NCI-H524 (cell line): ENCODE measurements around the gene TNFRSF9.
"Not testable (repeated sequence)": the region's sequence is repeated elsewhere in the genome, so short reads cannot be mapped to it uniquely, and the experiment has no call there.

Source experiments
- DNase-seq, 2 experiments: peaks; one replicate each; lab custom pipeline; 2025; lab: John Stamatoyannopoulos, UW

Gene TNFRSF9

DNA sequence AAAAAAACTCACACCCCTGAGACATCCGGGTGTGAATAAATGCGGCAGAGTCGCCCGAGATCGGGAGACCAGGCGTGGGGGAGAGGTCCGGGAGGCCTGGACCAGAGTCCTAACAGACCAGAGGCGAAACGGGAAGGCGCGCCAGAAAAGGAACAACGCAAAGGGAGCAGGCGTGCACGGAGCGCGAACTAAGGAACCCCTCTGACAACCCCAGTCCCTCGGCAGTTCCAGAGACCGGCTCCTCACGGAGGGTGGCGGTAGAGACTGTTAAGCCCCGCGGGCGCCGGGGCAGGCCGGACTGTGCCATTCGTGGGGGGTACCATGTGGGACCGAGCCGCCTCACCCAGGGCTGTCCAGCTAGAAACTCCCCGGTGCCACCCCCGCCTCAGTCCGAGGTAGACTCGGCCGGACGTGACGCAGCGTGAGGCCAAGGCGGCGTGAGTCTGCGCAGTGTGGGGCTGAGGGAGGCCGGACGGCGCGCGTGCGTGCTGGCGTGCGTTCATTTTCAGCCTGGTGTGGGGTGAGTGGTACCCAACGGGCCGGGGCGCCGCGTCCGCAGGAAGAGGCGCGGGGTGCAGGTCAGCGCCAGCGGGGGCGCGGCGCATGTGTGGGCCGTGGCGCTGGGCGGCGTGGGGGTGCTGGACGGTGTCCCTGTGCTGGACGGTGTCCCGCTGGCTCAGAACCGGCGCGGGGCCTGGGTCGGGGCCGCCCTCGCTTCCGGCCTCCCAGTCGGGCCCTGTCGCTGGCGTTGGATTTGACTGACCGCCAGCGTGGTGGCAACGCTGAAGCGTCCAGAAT is 20.8 kb upstream of the TNFRSF9 start, which contains the start of gene PARK7:
TSS of gene PARK7 (plus strand) at position 496 of the 798 bp plus-strand sequence. CDS start 1,075 bp downstream, outside the sequence.
- DNase-seq: peak; percentile 97 to 98

DNA sequence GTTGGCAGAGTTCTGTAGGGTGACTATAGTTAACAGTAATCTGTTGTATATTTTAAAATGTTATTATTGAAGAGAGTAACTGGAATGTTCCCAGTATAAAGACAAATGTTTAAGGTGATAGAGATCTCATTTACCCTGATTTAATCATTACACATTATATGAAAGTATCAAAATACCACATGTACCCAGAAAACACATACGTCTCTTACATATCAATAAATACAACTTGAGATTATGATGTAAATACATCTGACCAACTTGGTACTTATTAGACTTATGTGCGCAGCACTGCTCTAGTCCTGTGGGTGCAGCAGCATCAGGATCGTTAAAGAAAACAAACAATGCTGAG is 20.2 kb upstream of the TNFRSF9 start:
- DNase-seq: no peak

DNA sequence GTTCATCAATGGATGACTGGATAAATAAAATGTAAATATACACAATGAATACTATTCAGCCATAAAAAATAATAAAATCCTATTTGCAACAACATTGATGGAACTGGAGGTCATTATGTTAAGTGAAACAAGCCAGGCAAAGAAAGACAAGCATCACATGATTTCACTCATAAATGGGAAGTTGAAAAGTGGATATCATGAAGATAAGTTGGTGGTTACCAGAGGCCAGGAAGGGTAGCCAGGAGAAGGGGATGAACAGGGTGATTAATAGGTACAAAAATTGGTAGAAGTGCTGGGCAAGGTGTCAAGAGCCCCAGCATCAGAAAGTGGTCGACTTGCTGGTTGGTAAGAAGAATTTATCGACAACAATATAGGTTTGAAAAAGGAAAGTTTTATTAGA is 19.5 kb upstream of the TNFRSF9 start:
- DNase-seq: no peak

DNA sequence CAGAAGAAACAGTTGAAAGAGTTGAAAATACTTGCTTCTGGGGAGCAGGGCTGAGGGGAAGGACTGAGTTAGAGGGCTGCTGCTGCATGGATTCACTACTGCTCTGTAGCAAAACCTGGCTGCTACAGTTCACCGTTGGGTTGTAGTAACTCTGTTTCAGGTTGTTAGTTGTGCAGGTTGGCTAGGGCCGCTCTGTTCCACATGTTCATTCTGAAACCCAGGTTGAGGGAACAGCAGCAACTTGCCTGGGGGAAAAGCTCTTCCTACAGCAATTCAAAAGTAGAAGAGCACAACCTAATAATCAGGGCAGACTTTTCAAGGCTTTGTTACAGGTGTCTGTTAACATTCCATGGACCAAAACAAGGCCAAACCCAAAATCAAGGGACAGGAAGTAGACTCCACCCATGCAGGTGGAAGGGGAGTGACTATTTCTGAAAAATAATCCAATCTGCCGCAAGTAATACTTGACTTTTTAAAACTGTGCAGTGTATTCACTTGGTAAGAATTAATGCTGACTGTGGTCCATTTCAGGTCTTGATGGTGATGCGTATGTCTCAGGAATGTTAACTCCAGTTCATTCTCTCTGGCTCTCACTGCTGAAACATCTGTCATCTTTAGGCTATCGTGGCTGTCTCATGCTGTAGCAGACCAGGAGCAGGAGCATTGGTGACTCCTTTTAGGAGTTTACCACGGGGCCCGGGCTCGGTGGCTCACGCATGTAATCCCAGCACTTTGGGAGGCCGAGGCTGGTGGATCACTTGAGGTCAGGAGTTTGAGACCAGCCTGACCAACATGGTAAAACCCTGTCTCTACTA is 15.8 kb upstream of the TNFRSF9 start:
- no peak for DNase-seq

DNA sequence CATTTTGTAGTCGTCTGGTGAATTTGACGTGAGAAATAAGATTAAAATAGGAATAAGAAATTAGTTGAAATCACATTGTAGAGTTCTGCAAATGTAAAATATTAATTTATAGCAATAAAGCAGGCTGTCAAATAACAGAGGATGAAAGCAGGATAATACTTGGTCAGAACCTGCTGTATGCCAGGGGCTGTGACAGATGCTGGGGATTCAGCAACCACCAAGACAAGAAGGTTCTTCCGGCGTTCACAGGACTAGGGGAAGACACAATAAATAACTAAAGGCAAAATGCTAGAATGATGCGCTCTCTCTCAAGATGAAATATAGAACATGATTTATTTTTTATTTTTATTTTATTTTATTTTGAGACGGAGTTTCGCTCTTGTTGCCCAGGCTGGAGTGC is 14.0 kb upstream of the TNFRSF9 start:
- DNase-seq: no peak

DNA sequence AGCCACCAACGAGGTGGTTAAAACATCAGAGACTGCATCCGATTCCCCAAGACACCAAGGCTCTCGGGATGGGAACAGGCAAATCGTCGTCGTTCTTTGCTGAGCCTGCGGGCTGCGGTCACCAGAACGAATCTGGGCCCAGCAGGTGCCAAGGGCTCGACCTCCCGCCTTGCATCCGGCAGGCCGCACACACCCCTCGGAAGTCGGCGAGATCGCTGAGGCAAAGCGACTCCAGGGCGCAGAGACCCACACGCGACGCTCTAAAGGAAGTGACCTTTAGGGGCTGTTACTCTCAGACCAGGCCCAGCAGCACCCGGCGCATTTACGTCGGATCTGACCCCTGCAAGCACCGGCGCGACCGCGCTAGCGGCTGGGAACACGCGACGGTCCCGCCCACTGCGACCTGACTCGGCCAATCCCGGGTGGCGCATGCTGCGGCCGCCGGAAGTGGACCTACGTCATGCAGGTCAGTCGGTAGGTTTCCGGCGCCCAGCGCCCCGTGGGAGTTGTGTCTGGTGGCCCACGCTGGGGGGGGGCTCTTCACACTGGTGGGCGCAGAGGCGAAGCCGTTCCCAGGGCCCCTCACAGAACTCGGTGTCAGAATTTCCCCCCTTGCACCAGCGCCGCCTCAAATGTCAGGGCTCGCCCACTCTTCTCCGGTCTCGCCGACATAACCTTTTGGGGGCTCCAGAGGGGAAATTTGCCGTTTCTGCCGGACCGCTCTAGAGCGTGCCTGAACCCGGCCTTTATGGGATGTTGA is 13.4 kb upstream of the TNFRSF9 start:
- DNase-seq: no peak

DNA sequence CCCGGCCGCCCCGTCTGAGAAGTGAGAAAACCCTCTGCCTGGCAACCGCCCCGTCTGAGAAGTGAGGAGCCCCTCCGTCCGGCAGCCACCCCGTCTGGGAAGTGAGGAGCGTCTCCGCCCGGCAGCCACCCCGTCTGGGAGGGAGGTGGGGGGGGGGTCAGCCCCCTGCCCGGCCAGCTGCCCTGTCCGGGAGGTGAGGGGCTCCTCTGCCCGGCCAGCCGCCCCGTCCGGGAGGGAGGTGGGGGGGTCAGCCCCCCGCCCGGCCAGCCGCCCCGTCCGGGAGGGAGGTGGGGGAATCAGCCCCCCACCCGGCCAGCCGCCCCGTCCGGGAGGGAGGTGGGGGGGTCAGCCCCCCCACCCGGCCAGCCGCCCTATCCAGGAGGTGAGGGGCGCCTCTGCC is 12.2 kb upstream of the TNFRSF9 start:
- DNase-seq: not testable (repeated sequence)

DNA sequence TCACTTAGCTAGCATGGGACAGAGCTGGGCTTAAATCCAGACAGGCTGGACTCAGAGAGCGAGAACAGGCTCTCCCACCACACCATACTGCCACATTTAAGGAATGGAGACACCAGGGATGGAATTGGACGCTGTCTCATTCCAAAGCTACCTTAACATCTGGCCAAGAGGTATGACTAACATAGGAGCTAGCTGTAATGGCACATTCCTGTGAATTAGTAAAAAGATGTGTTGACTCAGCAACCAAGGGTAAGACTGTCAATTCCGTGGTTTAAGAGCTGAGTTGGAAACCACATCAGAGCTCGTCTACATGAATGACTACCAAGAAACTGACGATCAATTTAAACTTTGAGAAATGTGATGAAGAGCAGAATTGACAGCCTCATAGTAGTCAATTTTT is 8.3 kb upstream of the TNFRSF9 start:
- DNase-seq: no peak

DNA sequence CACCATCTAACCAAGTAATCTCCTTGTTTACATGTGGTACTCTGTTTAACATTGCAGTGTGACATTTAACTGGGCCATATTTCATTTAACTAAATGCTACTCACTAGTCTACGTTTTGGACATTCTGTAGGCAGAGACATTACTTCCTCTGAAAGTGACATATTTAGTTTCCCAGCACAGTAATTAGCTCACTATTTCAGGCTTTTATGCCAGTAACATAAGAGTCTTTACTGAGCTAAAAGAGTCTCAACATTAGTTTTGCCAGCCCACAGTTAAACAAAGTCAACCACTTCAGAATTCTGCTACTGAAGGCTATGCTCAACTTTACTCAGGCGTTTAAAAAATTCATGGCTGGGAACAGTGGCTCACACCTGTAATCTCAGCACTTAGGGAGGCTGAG is 2.6 kb upstream of the TNFRSF9 start:
- no peak for DNase-seq

DNA sequence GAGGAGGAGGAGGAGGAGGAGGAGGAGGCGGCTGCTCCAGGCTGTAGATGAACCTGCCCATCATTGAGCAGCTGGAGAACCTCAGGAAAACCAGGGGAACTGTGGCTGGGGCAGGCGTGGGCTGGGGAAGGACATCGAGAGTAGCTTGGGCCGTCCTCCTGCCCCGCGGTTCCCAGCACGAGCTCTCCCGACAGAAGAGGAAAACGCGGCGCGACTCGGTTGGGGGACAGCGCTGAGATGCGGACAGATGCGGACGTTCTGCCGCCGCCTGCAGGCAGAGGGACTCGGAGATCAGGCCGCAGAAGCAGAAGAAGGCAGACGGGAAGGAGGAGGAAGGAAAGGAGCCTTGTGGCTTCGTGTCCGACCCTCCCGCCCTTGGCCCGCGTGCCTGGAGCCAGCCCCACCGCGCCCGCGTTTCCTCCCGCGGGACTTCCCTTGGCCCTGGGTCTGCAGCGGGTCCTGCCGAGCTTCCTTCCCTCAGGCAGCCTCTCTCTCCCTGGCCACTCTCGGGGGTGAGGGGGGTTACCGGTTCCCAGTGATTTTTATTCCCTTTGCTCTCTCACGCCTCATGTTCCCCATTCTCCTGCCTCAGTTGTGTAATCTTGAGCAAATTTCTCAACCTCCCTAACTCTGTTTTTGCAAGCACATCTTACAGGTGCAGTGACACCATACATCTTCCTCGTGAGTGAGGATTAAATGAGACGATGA is 1.7 kb upstream of the TNFRSF9 start:
- DNase-seq: peak; percentile 9 to 59

DNA sequence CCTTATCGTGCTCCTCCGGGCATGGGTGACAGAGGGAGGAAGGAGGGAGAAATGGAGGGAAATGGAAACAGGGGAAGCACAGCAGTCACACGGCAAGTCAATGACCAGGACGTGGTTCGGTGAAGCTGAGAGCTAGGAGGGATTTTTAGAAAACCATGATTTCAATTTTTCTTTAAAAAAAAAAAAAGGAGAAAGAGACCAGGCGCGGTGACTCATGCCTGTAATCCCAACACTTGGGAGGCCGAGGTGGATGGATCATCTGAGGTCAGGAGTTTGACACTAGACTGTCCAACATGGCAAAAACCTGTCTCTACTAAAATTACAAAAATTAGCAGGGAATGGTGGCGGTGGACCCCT is 776 bp upstream of the TNFRSF9 start:
- no peak for DNase-seq

DNA sequence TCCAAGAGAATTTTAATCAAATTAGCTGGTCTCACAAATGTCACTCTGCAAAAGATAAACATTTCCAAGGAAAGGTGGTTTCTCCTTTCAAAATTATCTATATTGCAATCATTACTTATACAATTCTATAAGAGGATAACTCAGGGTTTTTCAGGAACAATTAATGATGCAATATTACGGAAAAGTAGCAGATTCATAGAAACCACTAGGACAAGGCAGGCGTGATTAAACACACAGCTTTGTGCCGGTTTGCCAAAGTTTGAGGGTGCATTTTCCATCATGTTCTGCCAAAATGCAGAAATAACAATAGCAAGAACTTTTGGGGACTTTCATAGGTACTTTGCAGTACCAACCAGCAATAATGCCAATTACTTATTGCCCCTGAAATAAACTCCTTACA is 605 bp downstream of the TNFRSF9 start:
- no peak for DNase-seq

DNA sequence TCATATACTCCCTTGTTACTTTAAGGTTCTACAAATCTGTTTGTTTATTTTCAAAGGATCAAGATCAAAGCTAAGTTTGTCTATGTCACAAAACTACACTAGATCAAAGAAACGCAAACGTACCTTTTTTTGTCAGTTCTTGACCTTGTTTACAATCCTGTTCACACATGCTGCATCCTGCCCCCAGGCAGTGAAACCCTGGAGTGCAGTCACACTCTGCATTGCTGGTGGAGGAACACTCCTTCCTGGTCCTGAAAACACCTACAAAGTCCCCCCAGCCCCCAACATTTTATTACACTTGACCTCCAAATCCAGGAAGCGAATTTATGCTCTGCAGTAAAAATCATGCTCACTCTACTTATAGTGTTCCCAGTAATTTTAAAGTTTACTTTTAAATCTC is 2.6 kb downstream of the TNFRSF9 start:
- no peak for DNase-seq

DNA sequence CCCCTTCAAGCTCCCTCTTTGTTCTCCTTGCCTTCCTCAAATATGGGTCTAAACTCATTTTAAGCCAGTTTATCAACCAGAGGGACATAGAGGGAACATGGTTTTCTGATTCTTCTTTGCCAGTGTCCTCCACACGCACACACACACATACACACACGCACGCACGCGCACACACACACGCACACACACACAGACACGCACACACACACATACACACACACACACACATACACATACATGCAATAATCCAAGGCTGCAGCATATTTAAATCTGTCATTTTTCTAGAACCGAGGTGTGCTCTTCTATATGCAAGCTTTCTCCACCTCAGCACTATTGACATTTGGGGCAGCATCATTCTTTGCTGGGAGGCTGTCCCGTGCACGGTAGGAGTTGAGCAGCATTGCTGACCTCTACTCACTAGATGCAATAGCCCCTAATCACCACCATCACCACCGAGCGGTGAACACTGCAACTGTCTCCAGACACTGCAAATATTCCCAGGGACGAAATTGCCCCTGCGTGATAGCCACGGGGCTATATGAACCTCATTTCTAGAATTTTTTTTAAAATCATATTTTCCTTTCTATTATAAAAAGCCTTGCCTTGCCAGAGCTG is 8.0 kb downstream of the TNFRSF9 start:
- DNase-seq: no peak

DNA sequence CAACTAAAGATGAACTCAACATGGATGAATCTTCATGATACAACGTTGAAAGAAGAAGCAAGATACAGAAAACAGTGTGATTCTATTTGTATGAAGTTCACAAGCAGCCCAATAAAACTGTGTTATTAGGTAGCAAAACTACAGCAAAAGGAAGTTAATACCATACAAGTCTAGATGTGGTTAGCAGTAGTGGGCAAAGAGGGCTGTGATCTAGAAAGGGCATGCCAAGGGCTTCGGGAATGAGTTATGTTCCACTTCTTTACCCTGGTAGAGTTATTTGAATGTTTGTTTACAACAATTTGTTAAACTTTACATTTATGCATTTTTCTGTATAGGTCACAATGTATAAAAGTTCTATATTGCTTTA is 9.2 kb downstream of the TNFRSF9 start:
- DNase-seq: no peak

DNA sequence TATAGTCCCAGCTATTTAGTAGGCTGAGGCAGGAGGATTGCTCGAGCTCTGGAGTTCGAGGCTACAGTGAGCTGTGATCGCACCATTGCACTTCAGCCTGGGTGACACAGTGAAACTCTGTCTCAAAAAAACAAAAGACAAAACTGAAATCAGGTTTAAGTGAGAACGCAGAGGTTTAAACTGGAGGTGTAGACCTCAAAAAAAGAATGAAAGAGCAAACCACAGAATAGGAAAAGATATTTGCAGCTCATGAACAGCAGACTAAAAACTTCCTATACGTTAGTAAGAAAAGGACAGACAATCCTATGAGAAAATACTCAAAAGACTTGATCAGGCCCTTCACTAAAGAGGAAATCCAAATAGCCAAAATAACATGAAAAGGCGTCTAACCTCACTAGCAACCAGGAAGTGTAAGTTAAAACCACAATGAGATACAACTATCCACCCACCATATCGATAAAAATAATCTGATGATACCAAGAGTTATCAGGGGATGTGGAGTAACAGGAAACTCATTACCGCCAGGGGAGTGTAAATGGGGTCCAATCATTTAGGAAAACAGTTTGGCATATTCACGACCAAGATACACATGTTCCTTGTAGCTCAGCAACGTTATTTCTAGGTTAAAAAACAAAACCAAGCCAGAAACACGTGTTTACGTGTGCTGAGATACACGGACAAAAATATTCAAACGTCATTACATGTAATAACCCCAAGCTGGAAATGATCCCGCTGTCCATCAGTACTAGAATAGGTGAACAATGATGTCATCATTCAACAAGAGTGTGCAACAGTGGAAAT is 9.8 kb downstream of the TNFRSF9 start:
- DNase-seq: no peak

DNA sequence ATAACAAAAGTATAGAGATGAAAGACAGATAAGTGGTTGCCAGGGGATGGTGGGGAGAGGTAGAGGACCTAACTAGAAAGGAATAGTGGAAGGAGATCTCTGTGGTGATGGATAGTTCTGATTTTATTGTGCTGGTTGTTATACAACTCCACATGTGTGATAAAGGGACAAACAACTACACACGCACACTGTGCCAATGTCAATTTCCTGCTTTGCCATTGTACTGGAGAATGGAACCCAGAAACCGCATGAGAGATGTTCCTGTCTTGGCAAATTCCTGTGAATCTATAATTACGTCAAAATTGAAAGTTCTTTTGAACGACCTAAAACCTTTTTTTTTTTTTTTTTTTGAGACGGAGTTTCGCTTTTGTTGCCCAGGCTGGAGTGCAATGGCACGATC is 11.0 kb downstream of the TNFRSF9 start:
- DNase-seq: no peak

DNA sequence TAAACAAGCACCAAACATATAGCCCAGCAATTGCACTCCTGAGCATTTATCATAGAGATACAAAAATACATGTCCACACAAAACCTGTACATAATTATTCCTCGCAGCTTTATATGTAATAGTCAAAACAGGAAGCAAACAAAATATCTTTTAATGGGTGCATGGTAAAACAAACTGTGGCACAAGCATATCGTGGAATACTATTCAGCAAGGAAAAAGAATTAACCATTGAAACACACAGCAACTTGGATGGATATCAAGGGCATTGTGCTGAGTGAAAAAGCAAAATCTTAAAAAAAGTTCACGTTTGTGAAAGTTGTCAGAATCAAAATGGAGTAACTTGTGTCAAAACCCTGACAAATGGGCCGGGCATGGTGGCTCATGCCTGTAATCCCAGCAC is 12.4 kb downstream of the TNFRSF9 start:
- no peak for DNase-seq

DNA sequence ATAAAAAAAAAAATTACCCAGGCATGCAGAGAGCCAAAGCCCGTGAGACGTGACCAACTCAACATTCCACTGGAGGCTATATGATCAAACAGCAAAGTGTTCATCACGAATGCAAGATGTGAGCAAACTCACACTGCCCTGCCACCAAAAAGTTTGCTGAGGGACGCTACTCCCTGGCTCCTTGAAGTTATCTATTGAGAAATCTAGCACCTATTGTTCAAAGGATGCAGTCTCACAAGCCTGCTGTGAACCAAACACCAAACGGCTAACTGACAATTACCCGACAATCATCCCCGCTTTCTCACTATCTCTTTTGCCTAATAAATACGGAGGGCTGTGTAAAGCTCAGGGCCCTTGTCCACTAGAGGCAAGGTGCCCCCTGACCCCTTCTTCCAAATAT is 13.6 kb downstream of the TNFRSF9 start:
- not testable (repeated sequence) for DNase-seq

DNA sequence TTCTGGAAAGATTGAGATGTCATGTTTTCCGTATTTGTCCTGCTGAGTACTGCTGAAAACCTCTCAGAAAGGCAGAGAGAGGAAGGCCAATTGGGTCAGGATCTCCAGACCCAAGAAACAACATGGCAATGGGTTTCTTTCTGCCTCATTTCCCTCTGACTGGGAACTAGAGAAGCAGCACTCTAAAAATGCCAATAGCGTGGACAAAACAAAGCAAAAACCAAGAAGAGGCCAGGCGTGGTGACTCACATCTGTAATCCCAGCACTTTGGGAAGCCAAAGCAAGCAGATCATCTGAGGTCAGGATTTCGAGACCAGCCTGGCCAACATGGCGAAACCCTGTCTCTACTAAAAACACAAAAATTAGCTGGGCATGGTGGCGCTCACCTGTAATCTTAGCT is 18.3 kb downstream of the TNFRSF9 start:
- no peak for DNase-seq

DNA sequence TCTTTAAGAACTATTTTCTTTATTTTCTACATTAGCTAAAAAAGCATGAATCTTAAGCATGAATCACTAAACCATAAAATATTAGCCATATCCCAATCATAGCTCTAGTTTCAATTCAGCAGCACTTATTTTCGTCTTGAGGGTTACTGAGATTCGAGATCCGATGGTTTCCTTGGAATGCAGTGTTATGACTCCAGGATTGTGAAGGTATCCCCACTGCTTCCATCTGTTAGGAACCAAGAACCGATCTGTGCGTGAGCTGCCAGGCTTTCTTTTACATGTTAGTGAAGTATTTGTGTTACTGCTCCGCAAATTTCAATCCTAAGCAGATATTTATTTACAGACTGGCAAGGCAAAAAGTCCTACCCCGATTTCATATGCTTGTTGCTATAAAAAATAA is 18.8 kb downstream of the TNFRSF9 start:
- no peak for DNase-seq
